HepG2 (cell line): ENCODE results near the gene DUSP21. TPM values are rescaled to one million over a fixed set of nuclear protein-coding genes. Genes with fewer than 3 reads are reported as not detected.

Experiments
- ATAC-seq: fragments of 200-7000 bp; cut with Tn5 transposase; 3 replicates; pipeline ENCODE4 v1.9.1; 2020; ENCODE audit warnings: mild to moderate bottlenecking, moderate library complexity
- BruUV-seq: library from RNA; stranded (reverse); fragments of 400-500 nt; replicated peaks from 2 replicates; lab custom pipeline; 2021; lab: Mats Ljungman, UMichigan
- CTCF ChIA-PET: fragments of 300-600 bp; formaldehyde crosslinking; extraction: SDS; loops from one replicate; lab custom pipeline; 2021; ENCODE audit warnings: low total read pairs, inconsistent platforms, low intra/inter-chr PET ratio; lab: Yijun Ruan, JAX
- POLR2A ChIA-PET: fragments of 350-600 bp; sonication (Branson Sonifier 250); formaldehyde crosslinking; loops from one replicate; lab custom pipeline; 2020; ENCODE audit warnings: antibody characterized with exemption, inconsistent platforms; lab: Yijun Ruan, JAX
- DNase-seq: peaks from one replicate; pipeline ENCODE4 v3.0.0-alpha.2; 2015; ENCODE audit warnings: low spot score
- FAIRE-seq: peaks from 3 replicates; lab custom pipeline; 2011; peaks lifted over from hg19 to GRCh38; lab: Jason Lieb, UNC
- H2AFZ ChIP-seq: one replicate; pipeline ENCODE4 v1.6.1; 2011; ENCODE audit warnings: low read length, inconsistent platforms
- H3K27ac ChIP-seq: fragments of 300-600 bp; 3 replicates; pipeline ENCODE4 v1.8.0; 2011; ENCODE audit warnings: mixed run types, mild to moderate bottlenecking, mixed read lengths, low read length, inconsistent platforms; ENCODE audit not compliant: insufficient read depth; ENCODE audit errors: extremely low read length
- H3K27me3 ChIP-seq, 2 experiments: fragments of 200-600 bp in 1 of 2; 2 replicates in 1 of 2; 3 replicates in 1 of 2; pipeline versions ENCODE4 v1.6.0 to v1.8.0; 2011; ENCODE audit warnings: low read length in 2 of 2, mild to moderate bottlenecking in 2 of 2, moderate library complexity in 2 of 2, inconsistent platforms in 1 of 2; ENCODE audit not compliant: insufficient read depth in 2 of 2, control insufficient read depth in 1 of 2
- H3K36me3 ChIP-seq, 2 experiments: fragments of 200-600 bp in 1 of 2; replicated peaks in 1 of 2; 2 replicates in 1 of 2; 3 replicates in 1 of 2; pipeline versions ENCODE4 v1.5.1 to v1.8.0; 2011; ENCODE audit warnings: low read length in 2 of 2, inconsistent platforms in 1 of 2; ENCODE audit not compliant: insufficient read depth in 2 of 2, control insufficient read depth in 1 of 2
- H3K4me1 ChIP-seq: 2 replicates; pipeline ENCODE4 v1.5.1; 2012; ENCODE audit warnings: low read length, inconsistent platforms; ENCODE audit not compliant: insufficient read depth
- H3K4me2 ChIP-seq: 2 replicates; pipeline ENCODE4 v1.6.0; 2011; ENCODE audit warnings: low read depth, low read length, inconsistent platforms
- H3K4me3 ChIP-seq, 3 experiments: fragments of 200-600 bp in 1 of 3; sonication (generic), shearing (Covaris generic) in 1 of 3; replicated peaks in 1 of 3; 2 replicates each; pipeline ENCODE4 v1.5.1; 2011 to 2016; ENCODE audit warnings: low read length in 3 of 3, inconsistent platforms in 2 of 3, low read depth in 2 of 3, mild to moderate bottlenecking in 2 of 3, control low read depth in 1 of 3, mixed read lengths in 1 of 3; ENCODE audit not compliant: insufficient read depth in 1 of 3
- H3K79me2 ChIP-seq: one replicate; pipeline ENCODE4 v1.6.1; 2011; ENCODE audit warnings: low read length, inconsistent platforms; ENCODE audit not compliant: insufficient read depth
- H3K9ac ChIP-seq: 2 replicates; pipeline ENCODE4 v1.6.0; 2011; ENCODE audit warnings: mild to moderate bottlenecking, low read depth, low read length, inconsistent platforms; ENCODE audit not compliant: insufficient read depth
- H3K9me3 ChIP-seq: 2 replicates; pipeline ENCODE4 v1.5.1; 2012; ENCODE audit warnings: mild to moderate bottlenecking, low read length
- H4K20me1 ChIP-seq: 2 replicates; pipeline ENCODE4 v1.6.0; 2011; ENCODE audit warnings: inconsistent platforms, mild to moderate bottlenecking, low read length, moderate library complexity; ENCODE audit not compliant: insufficient read depth
- ADNP ChIP-seq: sonication (generic); formaldehyde crosslinking; IDR thresholded peaks from 2 replicates; pipeline ENCODE4 v1.4.0; 2020; ENCODE audit warnings: missing genetic modification reagents
- HNRNPK ChIP-seq: fragments of 200-400 bp; formaldehyde crosslinking; IDR thresholded peaks from 2 replicates; pipeline ENCODE4 v1.6.1; 2018; ENCODE audit warnings: low read length, low read depth, moderate library complexity, mild to moderate bottlenecking; ENCODE audit not compliant: poor library complexity, severe bottlenecking
- KLF15 ChIP-seq: sonication (generic); formaldehyde crosslinking; IDR thresholded peaks from 2 replicates; pipeline ENCODE4 v1.8.1; 2023; ENCODE audit warnings: borderline replicate concordance, mild to moderate bottlenecking, inconsistent platforms, missing genetic modification reagents, mixed read lengths
- MATR3 ChIP-seq: sonication (generic); formaldehyde crosslinking; IDR thresholded peaks from 2 replicates; pipeline ENCODE4 v1.4.0; 2020; ENCODE audit warnings: missing genetic modification reagents
- TRIM22 ChIP-seq: fragments of 450-650 bp; IDR thresholded peaks from 2 replicates; pipeline ENCODE4 v1.6.1; 2017
- ZIK1 ChIP-seq: sonication (generic); formaldehyde crosslinking; IDR thresholded peaks from 2 replicates; pipeline ENCODE4 v1.5.0; 2020; ENCODE audit warnings: mild to moderate bottlenecking, low read depth, missing genetic modification reagents, borderline replicate concordance
- ZNF101 ChIP-seq: sonication (generic); formaldehyde crosslinking; IDR thresholded peaks from 2 replicates; pipeline ENCODE4 v1.4.0; 2020; ENCODE audit warnings: mild to moderate bottlenecking, low read depth, missing genetic modification reagents, borderline replicate concordance
- ZNF547 ChIP-seq: sonication (generic); formaldehyde crosslinking; IDR thresholded peaks from 2 replicates; pipeline ENCODE4 v1.5.1; 2020; ENCODE audit warnings: mild to moderate bottlenecking, missing genetic modification reagents
- ZNF552 ChIP-seq: sonication (generic); formaldehyde crosslinking; IDR thresholded peaks from 2 replicates; pipeline ENCODE4 v1.9.0; 2022; ENCODE audit warnings: missing genetic modification reagents, mild to moderate bottlenecking, borderline replicate concordance
- ZNF598 ChIP-seq: sonication (generic); formaldehyde crosslinking; IDR thresholded peaks from 2 replicates; pipeline ENCODE4 v1.5.1; 2020; ENCODE audit warnings: mild to moderate bottlenecking, missing genetic modification reagents, borderline replicate concordance
- ZNF691 ChIP-seq: sonication (generic); formaldehyde crosslinking; IDR thresholded peaks from 2 replicates; pipeline ENCODE4 v1.4.0; 2020; ENCODE audit warnings: missing genetic modification reagents, low read depth, mild to moderate bottlenecking, borderline replicate concordance
- ZNF720 ChIP-seq: sonication (generic); formaldehyde crosslinking; IDR thresholded peaks from 2 replicates; pipeline ENCODE4 v1.4.0; 2020; ENCODE audit warnings: missing genetic modification reagents
- WGBS: methylation state at CpG from one replicate; pipeline ENCODE4 v1.1.6; 2017; ENCODE audit warnings: low lambda C conversion rate; 5-methylcytosine and 5-hydroxymethylcytosine counted together
- in situ Hi-C: cut with HindIII; loops from 2 replicates; pipeline ENCODE4 v1.10.0; 2017; ENCODE audit warnings: low pct_unique_long_range_greater_than_20kb; ENCODE audit not compliant: extremely low pct_ligation_motif_present
- intact Hi-C: fragments of 100-400 bp; cut with micrococcal nuclease; formaldehyde crosslinking; loops from one replicate; pipeline ENCODE4 v1.10.0; 2022; ENCODE audit not compliant: unreplicated experiment
- polyA plus RNA-seq, 8 experiments: library from polyadenylated mRNA; depleted of rRNA in 3 of 8; stranded (reverse) in 7 of 8; unstranded in 1 of 8; fragments of >200 nt; fragmentation: Illumina TruSeq in 4 of 8; extraction: Trizol in 4 of 8; gene quantifications; 2 replicates each; pipeline versions ENCODE4 v1.2.1 to v1.2.3, GENCODE V29; 2011 to 2016; ENCODE audit warnings: low read depth in 4 of 8, missing spikeins in 1 of 8, mixed read lengths in 1 of 8; ENCODE audit not compliant: insufficient read depth in 1 of 8
- total RNA-seq, 5 experiments: library from RNA; depleted of rRNA; stranded (reverse); fragments of >200 nt; fragmentation: Illumina TruSeq; extraction: Trizol; gene quantifications; 2 replicates each; pipeline ENCODE4 v1.2.3, GENCODE V29; 2016; ENCODE audit warnings: low read depth in 1 of 5

DUSP21 gene
- total and polyA plus RNA-seq, 2 of the 13 experiments (the other 11 are each of a cell fraction or from before 2014, with no cell fraction given): not detected

- H3K9ac ChIP-seq: no peak overlapping the region
- peaks cover 13% of the 10 kb centered on the region; the same call in 1 of the 2 replicates for H3K4me1 ChIP-seq
- WGBS: 97% methylated on average over 19 of the region's 19 CpGs
- intact Hi-C loops: loop anchor here (10.0 kb wide), 1 partner anchor 68 kb away; no protein-coding TSS in a partner anchor
- no peak for TF ChIP-seq ZNF101 (CRISPR knock-in tag)
- no peak for TF ChIP-seq ZNF598 (CRISPR knock-in tag)
- TF ChIP-seq KLF15 (CRISPR knock-in tag): no peak
- TF ChIP-seq TRIM22: no peak
- TF ChIP-seq ZIK1 (CRISPR knock-in tag): no peak
- no peak for TF ChIP-seq ZNF552 (CRISPR knock-in tag)
- no peak for TF ChIP-seq MATR3
- no peak for TF ChIP-seq HNRNPK
- TF ChIP-seq ZNF691: no peak
- no peak for TF ChIP-seq ZNF547 (CRISPR knock-in tag)
- TF ChIP-seq ADNP (CRISPR knock-in tag): no peak
- TF ChIP-seq ZNF720 (CRISPR knock-in tag): no peak
- POLR2A ChIA-PET: no interaction called here
- DNase-seq (no peak), ATAC-seq (no peak), FAIRE-seq (no peak)
- H3K79me2 ChIP-seq: peaks cover 77% of the 10 kb centered on the region
- H3K36me3 ChIP-seq: no peaks in the 10 kb centered on the region
- no peak overlapping the region for H3K27ac ChIP-seq
- H3K4me2 ChIP-seq: no peak overlapping the region
- in situ Hi-C loops: no loop called here
- BruUV-seq: no TSS peak
- H3K27me3 ChIP-seq: no peaks in the 10 kb centered on the region; a peak in 1 of 5 replicates
- CTCF ChIA-PET: no interaction called here
- no peak overlapping the region for H2AFZ ChIP-seq
- H3K9me3 ChIP-seq: no peaks in the 10 kb centered on the region
- no peak overlapping the region for H3K4me3 ChIP-seq
- peaks cover 35% of the 10 kb centered on the region; the same call in 1 of the 2 replicates for H4K20me1 ChIP-seq
These were observed 32.9 kb downstream of the DUSP21 start for GRCh38 chrX:44876767-44877166.
